Tibial nerve (tissue), 4 donors: ENCODE measurements around the gene PRCD. TPM values are rescaled to one million over a fixed set of nuclear protein-coding genes. Genes with fewer than 3 reads are reported as not detected.
"Not testable (repeated sequence)": the region's sequence is repeated elsewhere in the genome, so short reads cannot be mapped to it uniquely, and the experiment has no call there.

ENCODE experiments used
- DNase-seq, 2 donors: peaks; one replicate each; pipeline ENCODE4 v3.0.0-alpha.2; 2019; ENCODE audit warnings: low spot score in 2 of 2
- H3K27ac ChIP-seq, 4 donors: fragments of 200-600 bp; sonication (generic) in 3 of 4; one replicate each; pipeline ENCODE4 v1.5.1; 2017 to 2019; ENCODE audit warnings: mild to moderate bottlenecking in 1 of 4
- H3K27me3 ChIP-seq, 2 donors: fragments of 200-600 bp; sonication (generic) in 1 of 2; one replicate each; pipeline versions ENCODE4 v1.5.1 to v1.6.0; 2017 to 2019
- H3K36me3 ChIP-seq, 3 donors: fragments of 200-600 bp; sonication (generic); one replicate each; pipeline ENCODE4 v1.5.1; 2018 to 2019
- H3K4me1 ChIP-seq, 4 donors: fragments of 200-600 bp; sonication (generic) in 3 of 4; one replicate each; pipeline ENCODE4 v1.5.1; 2017 to 2019
- H3K4me3 ChIP-seq, 4 donors: fragments of 200-600 bp; sonication (generic) in 3 of 4; one replicate each; pipeline ENCODE4 v1.5.1; 2017 to 2019; ENCODE audit warnings: mild to moderate bottlenecking in 1 of 4, moderate library complexity in 1 of 4
- H3K9me3 ChIP-seq, 4 donors: fragments of 200-600 bp; sonication (generic) in 3 of 4; one replicate each; pipeline ENCODE4 v1.5.1; 2017 to 2019
- CTCF ChIP-seq, 5 experiments: fragments of 200-600 bp in 3 of 5; fragments of 450-650 bp in 2 of 5; sonication (generic) in 3 of 5; IDR thresholded peaks; one replicate each; pipeline ENCODE4 v1.5.1; 2016 to 2019; ENCODE audit warnings: antibody characterized with exemption in 5 of 5, mild to moderate bottlenecking in 3 of 5, moderate library complexity in 2 of 5
- EP300 ChIP-seq, 2 donors: sonication (generic); formaldehyde crosslinking; IDR thresholded peaks; one replicate each; pipeline ENCODE4 v1.6.1; 2017; ENCODE audit warnings: antibody characterized with exemption in 2 of 2, mild to moderate bottlenecking in 1 of 2
- POLR2A ChIP-seq, 2 donors: fragments of 450-650 bp; IDR thresholded peaks; one replicate each; pipeline ENCODE4 v1.6.1; 2017; ENCODE audit warnings: antibody characterized with exemption in 2 of 2, mild to moderate bottlenecking in 2 of 2, moderate library complexity in 2 of 2
- WGBS, 2 donors: methylation state at CpG; one replicate each; pipeline ENCODE4 v1.1.5; 2018; 5-methylcytosine and 5-hydroxymethylcytosine counted together
- total RNA-seq, 4 donors: library from RNA; depleted of rRNA; stranded (reverse); fragments of >200 nt; gene quantifications; one replicate each; pipeline ENCODE4 v1.1.0, GENCODE V29; 2016

The PRCD gene
- total RNA-seq, 4 donors from 2014 or later, result 6.6 to 23.5 (median 14.1) TPM

GRCh38 chr17:76513306-76513692 lies 26.5 kb upstream of the PRCD start:
- H3K4me3 ChIP-seq, result no peak overlapping the region
- TF ChIP-seq CTCF (IDR thresholded peaks at IDR 0.05) (no peak), EP300 (IDR thresholded peaks at IDR 0.05) (no peak), POLR2A (IDR thresholded peaks at IDR 0.05) (no peak)
- H3K4me1 ChIP-seq, result peaks cover 0 to 26% (median 5%) of the 10 kb centered on the region in 4 donors
- 61 to 69% methylated on average over 6 of the region's 6 CpGs for WGBS, 2 donors
- H3K27me3 ChIP-seq, result no peaks in the 10 kb centered on the region
- no peak for DNase-seq
- no peaks in the 10 kb centered on the region for H3K36me3 ChIP-seq
- H3K27ac ChIP-seq, result no peak overlapping the region
- H3K9me3 ChIP-seq, result no peaks in the 10 kb centered on the region

DNA sequence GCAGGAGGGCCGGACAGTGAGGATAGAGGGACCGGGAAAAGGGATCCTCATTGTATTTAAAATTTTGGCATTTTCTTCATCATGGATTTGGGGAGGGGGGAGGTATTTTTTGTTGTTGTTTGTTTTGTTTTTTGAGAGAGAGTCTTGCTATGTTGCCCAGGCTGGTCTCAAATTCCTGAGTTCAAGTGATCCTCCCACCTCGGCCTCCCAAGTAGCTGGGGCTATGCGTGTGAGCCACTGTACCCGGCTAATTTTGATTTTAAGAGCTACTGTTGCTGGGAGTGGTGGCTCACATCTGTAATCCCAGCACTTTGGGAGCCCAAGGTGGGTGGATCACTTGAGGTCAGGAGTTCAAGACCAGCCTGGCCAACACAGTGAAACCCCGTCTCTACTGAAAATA lies 25.5 kb upstream of the PRCD start:
- not testable (repeated sequence) for H3K36me3 ChIP-seq, H3K9me3 ChIP-seq
- WGBS, 2 donors, result 93 to 95% methylated on average over 6 of the region's 6 CpGs

GRCh38 chr17:76515274-76515949 lies 24.4 kb upstream of the PRCD start:
- Histone ChIP-seq H3K4me1 (peaks cover 0 to 26% (median 5%) of the 10 kb centered on the region in 4 donors), H3K36me3 (no peaks in the 10 kb centered on the region), H3K27me3 (no peaks in the 10 kb centered on the region), H3K4me3 (peak overlapping the region in 2 of 4 donors; percentile 20 to 34), H3K27ac (peak overlapping the region; percentile 3 to 83 (median 82)), H3K9me3 (no peaks in the 10 kb centered on the region)
- 57 to 65% methylated on average over 22 of the region's 22 CpGs for WGBS, 2 donors
- DNase-seq, result peak; percentile 47 to 85
- no peak for TF ChIP-seq CTCF (IDR thresholded peaks at IDR 0.05)
- peak; percentile 63 to 88 for TF ChIP-seq EP300 (IDR thresholded peaks at IDR 0.05)
- peak in 1 of 2 donors; percentile 21 for TF ChIP-seq POLR2A (IDR thresholded peaks at IDR 0.05)

More for the DNA sequence above, 25.5 kb upstream of the PRCD start:
- not testable (repeated sequence) for H3K4me3 ChIP-seq, DNase-seq, H3K27me3 ChIP-seq
- Histone ChIP-seq H3K4me1 (peaks cover 0 to 26% (median 5%) of the 10 kb centered on the region in 4 donors), H3K27ac (peak overlapping the region in 1 of 4 donors; percentile 83)

GRCh38 chr17:76517638-76518038 lies 22.2 kb upstream of the PRCD start:
- no peak for DNase-seq
- H3K27me3 ChIP-seq, result no peaks in the 10 kb centered on the region
- TF ChIP-seq CTCF (IDR thresholded peaks at IDR 0.05) (no peak), EP300 (IDR thresholded peaks at IDR 0.05) (no peak)
- H3K4me3 ChIP-seq, result no peak overlapping the region
- no peaks in the 10 kb centered on the region for H3K9me3 ChIP-seq
- no peak overlapping the region for H3K27ac ChIP-seq
- no peaks in the 10 kb centered on the region for H3K36me3 ChIP-seq
- peaks cover 0 to 14% (median 5%) of the 10 kb centered on the region in 4 donors for H3K4me1 ChIP-seq
- 82 to 84% methylated on average over 11 of the region's 11 CpGs for WGBS, 2 donors

- no peaks in the 10 kb centered on the region for H3K36me3 ChIP-seq
- H3K27me3 ChIP-seq, result no peaks in the 10 kb centered on the region
- no peak overlapping the region for H3K4me3 ChIP-seq
- no peak overlapping the region for H3K27ac ChIP-seq
- DNase-seq, result no peak
- TF ChIP-seq EP300 (IDR thresholded peaks at IDR 0.05) (no peak), CTCF (IDR thresholded peaks at IDR 0.05) (no peak), POLR2A (IDR thresholded peaks at IDR 0.05) (no peak)
- no peaks in the 10 kb centered on the region for H3K9me3 ChIP-seq
- H3K4me1 ChIP-seq, result peaks cover 0 to 24% (median 6%) of the 10 kb centered on the region in 4 donors
- 60 to 63% methylated on average over 14 to 15 of the region's 15 CpGs for WGBS, 2 donors
Observed at GRCh38 chr17:76519048-76519966, 20.5 kb upstream of the PRCD start.
